ENCODE measurements around the gene NEIL3. TPM values are rescaled to one million over a fixed set of nuclear protein-coding genes. Genes with fewer than 3 reads are reported as not detected.

NEIL3 gene
- total and polyA plus RNA-seq, 9 of the 15 experiments (the other 6 are each of a cell fraction or from before 2014, with no cell fraction given), result 2.7 to 23.3 (median 12.9) TPM

DNA sequence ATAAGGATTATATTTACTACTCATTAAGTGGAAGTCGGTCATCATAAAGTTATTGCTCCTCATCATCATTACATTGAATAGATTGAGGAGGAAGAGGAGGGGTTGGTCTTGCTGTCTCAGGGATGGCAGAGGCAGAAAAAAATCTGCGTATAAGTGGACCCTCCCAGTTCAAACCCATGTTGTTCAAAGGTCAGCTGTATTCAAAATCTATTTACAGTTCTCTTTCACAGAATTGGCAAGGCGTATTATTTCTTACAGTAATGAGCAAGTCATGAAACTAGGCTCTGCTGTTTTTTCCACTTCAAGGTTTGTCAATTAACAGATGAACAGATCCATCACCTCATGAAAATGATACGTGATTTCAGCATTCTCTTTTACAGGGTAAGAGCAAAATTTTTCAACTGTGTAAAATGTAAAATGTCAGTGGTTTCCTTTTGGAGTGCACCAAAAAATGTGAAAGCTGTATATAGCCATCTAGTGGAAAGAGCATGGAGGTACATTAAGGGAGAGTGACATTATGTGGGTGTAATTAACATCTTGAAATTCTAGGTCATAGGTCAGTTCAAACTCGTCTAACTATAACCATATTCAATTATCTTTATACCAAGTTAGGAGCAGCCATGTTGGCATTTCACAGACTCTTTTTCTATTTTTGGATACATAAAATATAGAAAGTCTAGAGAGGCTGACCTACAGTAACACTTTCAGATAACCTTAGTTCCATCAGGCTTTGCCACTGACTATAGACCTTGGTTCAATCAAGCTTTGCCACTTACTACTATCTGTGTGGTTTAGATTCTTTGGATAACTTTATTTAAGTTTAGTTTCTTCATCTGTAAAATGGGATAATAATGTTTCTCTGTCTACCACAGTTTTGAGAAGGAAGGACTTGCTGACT is 30.1 kb downstream of the NEIL3 start (continued):
- TF ChIP-seq, protein P1, sequence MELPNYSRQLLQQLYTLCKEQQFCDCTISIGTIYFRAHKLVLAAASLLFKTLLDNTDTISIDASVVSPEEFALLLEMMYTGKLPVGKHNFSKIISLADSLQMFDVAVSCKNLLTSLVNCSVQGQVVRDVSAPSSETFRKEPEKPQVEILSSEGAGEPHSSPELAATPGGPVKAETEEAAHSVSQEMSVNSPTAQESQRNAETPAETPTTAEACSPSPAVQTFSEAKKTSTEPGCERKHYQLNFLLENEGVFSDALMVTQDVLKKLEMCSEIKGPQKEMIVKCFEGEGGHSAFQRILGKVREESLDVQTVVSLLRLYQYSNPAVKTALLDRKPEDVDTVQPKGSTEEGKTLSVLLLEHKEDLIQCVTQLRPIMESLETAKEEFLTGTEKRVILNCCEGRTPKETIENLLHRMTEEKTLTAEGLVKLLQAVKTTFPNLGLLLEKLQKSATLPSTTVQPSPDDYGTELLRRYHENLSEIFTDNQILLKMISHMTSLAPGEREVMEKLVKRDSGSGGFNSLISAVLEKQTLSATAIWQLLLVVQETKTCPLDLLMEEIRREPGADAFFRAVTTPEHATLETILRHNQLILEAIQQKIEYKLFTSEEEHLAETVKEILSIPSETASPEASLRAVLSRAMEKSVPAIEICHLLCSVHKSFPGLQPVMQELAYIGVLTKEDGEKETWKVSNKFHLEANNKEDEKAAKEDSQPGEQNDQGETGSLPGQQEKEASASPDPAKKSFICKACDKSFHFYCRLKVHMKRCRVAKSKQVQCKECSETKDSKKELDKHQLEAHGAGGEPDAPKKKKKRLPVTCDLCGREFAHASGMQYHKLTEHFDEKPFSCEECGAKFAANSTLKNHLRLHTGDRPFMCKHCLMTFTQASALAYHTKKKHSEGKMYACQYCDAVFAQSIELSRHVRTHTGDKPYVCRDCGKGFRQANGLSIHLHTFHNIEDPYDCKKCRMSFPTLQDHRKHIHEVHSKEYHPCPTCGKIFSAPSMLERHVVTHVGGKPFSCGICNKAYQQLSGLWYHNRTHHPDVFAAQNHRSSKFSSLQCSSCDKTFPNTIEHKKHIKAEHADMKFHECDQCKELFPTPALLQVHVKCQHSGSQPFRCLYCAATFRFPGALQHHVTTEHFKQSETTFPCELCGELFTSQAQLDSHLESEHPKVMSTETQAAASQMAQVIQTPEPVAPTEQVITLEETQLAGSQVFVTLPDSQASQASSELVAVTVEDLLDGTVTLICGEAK (IDR thresholded peaks at IDR 0.05), result no peak
- TF ChIP-seq, protein P1 (CRISPR knock-in tag; IDR thresholded peaks at IDR 0.05), result no peak
- TF ChIP-seq ZNF695 (CRISPR knock-in tag; IDR thresholded peaks at IDR 0.05), result no peak
- TF ChIP-seq KDM4B (IDR thresholded peaks at IDR 0.05; ENCODE audit: borderline replicate concordance in 2 of 2, low read depth in 1 of 2), result no peak
- TF ChIP-seq, protein P2, sequence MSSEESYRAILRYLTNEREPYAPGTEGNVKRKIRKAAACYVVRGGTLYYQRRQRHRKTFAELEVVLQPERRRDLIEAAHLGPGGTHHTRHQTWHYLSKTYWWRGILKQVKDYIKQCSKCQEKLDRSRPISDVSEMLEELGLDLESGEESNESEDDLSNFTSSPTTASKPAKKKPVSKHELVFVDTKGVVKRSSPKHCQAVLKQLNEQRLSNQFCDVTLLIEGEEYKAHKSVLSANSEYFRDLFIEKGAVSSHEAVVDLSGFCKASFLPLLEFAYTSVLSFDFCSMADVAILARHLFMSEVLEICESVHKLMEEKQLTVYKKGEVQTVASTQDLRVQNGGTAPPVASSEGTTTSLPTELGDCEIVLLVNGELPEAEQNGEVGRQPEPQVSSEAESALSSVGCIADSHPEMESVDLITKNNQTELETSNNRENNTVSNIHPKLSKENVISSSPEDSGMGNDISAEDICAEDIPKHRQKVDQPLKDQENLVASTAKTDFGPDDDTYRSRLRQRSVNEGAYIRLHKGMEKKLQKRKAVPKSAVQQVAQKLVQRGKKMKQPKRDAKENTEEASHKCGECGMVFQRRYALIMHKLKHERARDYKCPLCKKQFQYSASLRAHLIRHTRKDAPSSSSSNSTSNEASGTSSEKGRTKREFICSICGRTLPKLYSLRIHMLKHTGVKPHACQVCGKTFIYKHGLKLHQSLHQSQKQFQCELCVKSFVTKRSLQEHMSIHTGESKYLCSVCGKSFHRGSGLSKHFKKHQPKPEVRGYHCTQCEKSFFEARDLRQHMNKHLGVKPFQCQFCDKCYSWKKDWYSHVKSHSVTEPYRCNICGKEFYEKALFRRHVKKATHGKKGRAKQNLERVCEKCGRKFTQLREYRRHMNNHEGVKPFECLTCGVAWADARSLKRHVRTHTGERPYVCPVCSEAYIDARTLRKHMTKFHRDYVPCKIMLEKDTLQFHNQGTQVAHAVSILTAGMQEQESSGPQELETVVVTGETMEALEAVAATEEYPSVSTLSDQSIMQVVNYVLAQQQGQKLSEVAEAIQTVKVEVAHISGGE (CRISPR knock-in tag; IDR thresholded peaks at IDR 0.05), result no peak
- no peak for TF ChIP-seq RBBP5 (IDR thresholded peaks at IDR 0.05; ENCODE audit: borderline replicate concordance, insufficient read depth, low read length, poor library complexity, severe bottlenecking)
- TF ChIP-seq ILF3 (IDR thresholded peaks at IDR 0.05; ENCODE audit: borderline replicate concordance), result no peak
- TF ChIP-seq, protein P3, sequence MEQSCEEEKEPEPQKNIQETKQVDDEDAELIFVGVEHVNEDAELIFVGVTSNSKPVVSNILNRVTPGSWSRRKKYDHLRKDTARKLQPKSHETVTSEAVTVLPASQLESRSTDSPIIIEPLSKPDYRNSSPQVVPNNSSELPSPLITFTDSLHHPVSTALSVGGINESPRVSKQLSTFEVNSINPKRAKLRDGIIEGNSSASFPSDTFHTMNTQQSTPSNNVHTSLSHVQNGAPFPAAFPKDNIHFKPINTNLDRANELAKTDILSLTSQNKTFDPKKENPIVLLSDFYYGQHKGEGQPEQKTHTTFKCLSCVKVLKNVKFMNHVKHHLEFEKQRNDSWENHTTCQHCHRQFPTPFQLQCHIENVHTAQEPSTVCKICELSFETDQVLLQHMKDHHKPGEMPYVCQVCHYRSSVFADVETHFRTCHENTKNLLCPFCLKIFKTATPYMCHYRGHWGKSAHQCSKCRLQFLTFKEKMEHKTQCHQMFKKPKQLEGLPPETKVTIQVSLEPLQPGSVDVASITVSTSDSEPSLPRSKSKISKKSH (CRISPR knock-in tag; IDR thresholded peaks at IDR 0.05), result no peak
- no peak for TF ChIP-seq ZNF79 (CRISPR knock-in tag; IDR thresholded peaks at IDR 0.05; ENCODE audit: low read depth)
